MCF 10A (cell line): Measurements from ENCODE around the gene LYRM2. TPM values are rescaled to one million over a fixed set of nuclear protein-coding genes. Genes with fewer than 3 reads are reported as not detected.

Source experiments
- BruUV-seq: library from RNA; stranded (reverse); fragments of 400-500 nt; replicated peaks from 2 replicates; lab custom pipeline; 2021; lab: Mats Ljungman, UMichigan
- CTCF ChIA-PET: fragments of 300-600 bp; sonication (Branson Sonifier 250); formaldehyde crosslinking; extraction: SDS; loops from one replicate; lab custom pipeline; 2021; ENCODE audit warnings: antibody characterized with exemption, inconsistent platforms; lab: Yijun Ruan, JAX
- POLR2A ChIA-PET: fragments of 300-600, 350-650 bp; sonication (Branson Sonifier 250); formaldehyde crosslinking; extraction: SDS; loops from one replicate; lab custom pipeline; 2020; ENCODE audit warnings: antibody characterized with exemption, inconsistent platforms; lab: Yijun Ruan, JAX
- DNase-seq: peaks from one replicate; pipeline ENCODE4 v3.0.0-alpha.2; 2018; ENCODE audit not compliant: unreplicated experiment
- H3K27ac Mint-ChIP-seq: one replicate; pipeline ENCODE4 v1.8.0; 2022; ENCODE audit warnings: mild to moderate bottlenecking, low read depth, mixed read lengths; ENCODE audit not compliant: unreplicated experiment
- H3K27me3 Mint-ChIP-seq: one replicate; pipeline ENCODE4 v1.8.0; 2022; ENCODE audit warnings: mixed read lengths; ENCODE audit not compliant: insufficient read depth, unreplicated experiment
- H3K36me3 Mint-ChIP-seq: one replicate; pipeline ENCODE4 v1.8.0; 2022; ENCODE audit warnings: mild to moderate bottlenecking, moderate library complexity, mixed read lengths; ENCODE audit not compliant: insufficient read depth, unreplicated experiment
- H3K4me1 Mint-ChIP-seq: one replicate; pipeline ENCODE4 v1.8.0; 2022; ENCODE audit warnings: mixed read lengths; ENCODE audit not compliant: insufficient read depth, unreplicated experiment
- H3K4me3 Mint-ChIP-seq: one replicate; pipeline ENCODE4 v1.8.0; 2022; ENCODE audit warnings: mild to moderate bottlenecking, moderate library complexity, mixed read lengths; ENCODE audit not compliant: unreplicated experiment
- H3K9me3 Mint-ChIP-seq: one replicate; pipeline ENCODE4 v1.8.0; 2022; ENCODE audit warnings: mixed read lengths; ENCODE audit not compliant: unreplicated experiment
- CTCF ChIP-seq: fragments of 200-600 bp; IDR thresholded peaks from one replicate; pipeline ENCODE4 v1.8.0; 2022; ENCODE audit warnings: antibody characterized with exemption, mild to moderate bottlenecking; ENCODE audit not compliant: unreplicated experiment
- intact Hi-C: fragments of 100-400 bp; cut with micrococcal nuclease; formaldehyde crosslinking; loops from 2 replicates; pipeline ENCODE4 v1.14.1; 2022
- total RNA-seq: library from RNA; stranded (reverse); gene quantifications from 2 replicates; pipeline ENCODE4 v1.2.3, GENCODE V29; 2022

The LYRM2 gene
- total RNA-seq, 1 experiment from 2014 or later: 41.1 TPM

GRCh38 chr6:89619567-89619966 lies 19.0 kb downstream of the LYRM2 start:
- no peaks in the 10 kb centered on the region for H3K36me3 Mint-ChIP-seq
- TF ChIP-seq CTCF: no peak
- H3K27me3 Mint-ChIP-seq: no peaks in the 10 kb centered on the region
- H3K27ac Mint-ChIP-seq: no peak overlapping the region
- POLR2A ChIA-PET: interaction anchor here (1.5 kb wide), 1 partner anchor 19 kb away, joined by 5 read pairs; the partner anchor contains the start of gene LYRM2
- no peak overlapping the region for H3K4me3 Mint-ChIP-seq
- H3K9me3 Mint-ChIP-seq: no peaks in the 10 kb centered on the region
- no peak for DNase-seq
- intact Hi-C loops: no loop called here
- BruUV-seq: no TSS peak
- no peaks in the 10 kb centered on the region for H3K4me1 Mint-ChIP-seq
- CTCF ChIA-PET: interaction anchor here (3.0 kb wide), 1 partner anchor 188 kb away, joined by 7 read pairs; no protein-coding TSS in a partner anchor

GRCh38 chr6:89618026-89618425 lies 20.5 kb downstream of the LYRM2 start:
- Mint-ChIP-seq H3K9me3 (no peaks in the 10 kb centered on the region), H3K36me3 (no peaks in the 10 kb centered on the region), H3K4me1 (no peaks in the 10 kb centered on the region), H3K27ac (no peak overlapping the region), H3K27me3 (no peaks in the 10 kb centered on the region), H3K4me3 (no peak overlapping the region)
- TF ChIP-seq CTCF: no peak
- no peak for DNase-seq
- BruUV-seq: no TSS peak
- intact Hi-C loops: no loop called here
- ChIA-PET POLR2A (no interaction called here), CTCF (interaction anchor here (0.5 to 3.0 kb wide), 5 partner anchors 8 to 214 kb away, joined by 3 to 8 read pairs (median 4); no protein-coding TSS in a partner anchor)

DNA sequence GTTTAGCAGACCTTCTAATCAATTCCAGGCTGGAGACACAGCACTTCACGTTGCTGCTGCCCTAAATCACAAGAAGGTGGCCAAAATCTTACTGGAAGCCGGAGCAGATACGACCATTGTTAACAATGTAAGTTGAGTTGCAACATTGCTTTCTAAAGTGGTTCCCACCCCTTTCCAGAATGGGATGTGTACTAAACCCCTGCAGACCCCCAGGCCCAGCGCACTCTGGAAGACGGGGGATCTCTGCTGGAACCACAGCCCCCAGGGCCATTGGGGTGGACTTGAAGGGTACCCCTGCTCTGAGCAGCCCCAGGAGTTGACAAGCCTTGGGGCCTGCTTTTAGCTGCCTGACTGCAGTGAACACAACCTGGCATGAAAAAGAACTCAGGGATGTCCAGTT lies 22.0 kb downstream of the LYRM2 start:
- no peaks in the 10 kb centered on the region for H3K36me3 Mint-ChIP-seq
- H3K27me3 Mint-ChIP-seq: no peaks in the 10 kb centered on the region
- no peak for TF ChIP-seq CTCF
- DNase-seq: no peak
- intact Hi-C loops: no loop called here
- no TSS peak for BruUV-seq
- no peak overlapping the region for H3K27ac Mint-ChIP-seq
- H3K4me1 Mint-ChIP-seq: no peaks in the 10 kb centered on the region
- ChIA-PET CTCF (interaction anchor here (0.5 to 3.0 kb wide), 8 partner anchors 7 to 1822 kb away, joined by 3 to 9 read pairs (median 5); no protein-coding TSS in a partner anchor), POLR2A (no interaction called here)
- H3K9me3 Mint-ChIP-seq: no peaks in the 10 kb centered on the region
- no peak overlapping the region for H3K4me3 Mint-ChIP-seq

- ChIA-PET POLR2A (no interaction called here), CTCF (interaction anchor here (0.6 to 1.5 kb wide), 4 partner anchors 183 to 638 kb away, joined by 3 to 9 read pairs (median 4); no protein-coding TSS in a partner anchor)
- no peak for TF ChIP-seq CTCF
- Mint-ChIP-seq H3K4me3 (no peak overlapping the region), H3K4me1 (no peaks in the 10 kb centered on the region), H3K9me3 (no peaks in the 10 kb centered on the region), H3K36me3 (no peaks in the 10 kb centered on the region), H3K27me3 (no peaks in the 10 kb centered on the region), H3K27ac (no peak overlapping the region)
- no peak for DNase-seq
- BruUV-seq: no TSS peak
- intact Hi-C loops: no loop called here
Measured at GRCh38 chr6:89615882-89616281, 22.7 kb downstream of the LYRM2 start.
